ENCODE measurements around the gene C19orf67.

- TF ChIP-seq POLR2A (IDR thresholded peaks at IDR 0.05; ENCODE audit: low read length) = no peak
- no peak for TF ChIP-seq GATA1 (IDR thresholded peaks at IDR 0.05; ENCODE audit: low read depth, low read length)
Observed at GRCh38 chr19:14114854-14115253, 29.3 kb upstream of the C19orf67 start.

All from erythroblast (primary cell).